ENCODE results near the gene TOR2A.

The TOR2A gene

GRCh38 chr9:127683723-127684122 lies 51.4 kb downstream of the TOR2A start:
- H3K4me3 ChIP-seq: no peak overlapping the region
- H3K36me3 ChIP-seq (ENCODE audit: insufficient read depth, low read length): no peaks in the 10 kb centered on the region
- no peaks in the 10 kb centered on the region for H3K9me3 ChIP-seq (ENCODE audit: low read depth, low read length)
- no peak for TF ChIP-seq FOXP2 (optimal IDR thresholded peaks at IDR 0.05; ENCODE audit: control extremely low read depth, extremely low read length, insufficient read depth)
- TF ChIP-seq POLR2AphosphoS5 (IDR thresholded peaks at IDR 0.05; ENCODE audit: borderline replicate concordance, low read depth, low read length): no peak
- no peak for TF ChIP-seq EZH2 (IDR thresholded peaks at IDR 0.05)
- no peak for DNase-seq (ENCODE audit: low read depth, low spot score)
- H3K27ac ChIP-seq: no peak overlapping the region
- H3K9ac ChIP-seq (ENCODE audit: insufficient read length): no peak overlapping the region

- no peak for DNase-seq (ENCODE audit: low read depth, low spot score)
- H3K9me3 ChIP-seq (ENCODE audit: low read depth, low read length): no peaks in the 10 kb centered on the region
- no peak for TF ChIP-seq POLR2AphosphoS5 (IDR thresholded peaks at IDR 0.05; ENCODE audit: borderline replicate concordance, low read depth, low read length)
- TF ChIP-seq EZH2 (IDR thresholded peaks at IDR 0.05): no peak
- H3K27ac ChIP-seq: no peak overlapping the region
- H3K9ac ChIP-seq (ENCODE audit: insufficient read length): no peak overlapping the region
- H3K4me3 ChIP-seq: no peak overlapping the region
- H3K36me3 ChIP-seq (ENCODE audit: insufficient read depth, low read length): no peaks in the 10 kb centered on the region
These were observed 52.5 kb downstream of the TOR2A start for GRCh38 chr9:127682351-127683136.
